OCI-LY3 (cell line): ENCODE measurements around the gene SRSF6.

Experiments
- EZH2phosphoT487 ChIP-seq: fragments of 200-600 bp; shearing (Covaris generic); IDR thresholded peaks from 2 replicates; pipeline ENCODE4 v1.6.1; 2018; ENCODE audit warnings: antibody characterized with exemption, mixed run types, low read depth
- TF ChIP-seq, protein P1 (sequence below): fragments of 200-600, 300-600 bp; sonication (generic); IDR thresholded peaks from 2 replicates; pipeline ENCODE4 v1.5.1; 2014; ENCODE audit warnings: antibody characterized with exemption, low read length, low read depth

GRCh38 chr20:43458422-43458924 is 777 bp downstream of the SRSF6 start:
- TF ChIP-seq, protein P1, sequence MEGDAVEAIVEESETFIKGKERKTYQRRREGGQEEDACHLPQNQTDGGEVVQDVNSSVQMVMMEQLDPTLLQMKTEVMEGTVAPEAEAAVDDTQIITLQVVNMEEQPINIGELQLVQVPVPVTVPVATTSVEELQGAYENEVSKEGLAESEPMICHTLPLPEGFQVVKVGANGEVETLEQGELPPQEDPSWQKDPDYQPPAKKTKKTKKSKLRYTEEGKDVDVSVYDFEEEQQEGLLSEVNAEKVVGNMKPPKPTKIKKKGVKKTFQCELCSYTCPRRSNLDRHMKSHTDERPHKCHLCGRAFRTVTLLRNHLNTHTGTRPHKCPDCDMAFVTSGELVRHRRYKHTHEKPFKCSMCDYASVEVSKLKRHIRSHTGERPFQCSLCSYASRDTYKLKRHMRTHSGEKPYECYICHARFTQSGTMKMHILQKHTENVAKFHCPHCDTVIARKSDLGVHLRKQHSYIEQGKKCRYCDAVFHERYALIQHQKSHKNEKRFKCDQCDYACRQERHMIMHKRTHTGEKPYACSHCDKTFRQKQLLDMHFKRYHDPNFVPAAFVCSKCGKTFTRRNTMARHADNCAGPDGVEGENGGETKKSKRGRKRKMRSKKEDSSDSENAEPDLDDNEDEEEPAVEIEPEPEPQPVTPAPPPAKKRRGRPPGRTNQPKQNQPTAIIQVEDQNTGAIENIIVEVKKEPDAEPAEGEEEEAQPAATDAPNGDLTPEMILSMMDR: no peak
- TF ChIP-seq EZH2phosphoT487: no peak
